Esophagus muscularis mucosa (tissue), 4 donors: Measurements from ENCODE around the gene NAT8.
"Not testable (repeated sequence)": the region's sequence is repeated elsewhere in the genome, so short reads cannot be mapped to it uniquely, and the experiment has no call there.

Source experiments
- CTCF ChIP-seq, 3 experiments: fragments of 200-600 bp in 2 of 3; fragments of 450-650 bp in 1 of 3; sonication (generic) in 2 of 3; IDR thresholded peaks; one replicate each; pipeline ENCODE4 v1.5.1; 2017 to 2019; ENCODE audit warnings: antibody characterized with exemption in 3 of 3, mild to moderate bottlenecking in 2 of 3, moderate library complexity in 1 of 3
- EP300 ChIP-seq: sonication (generic); formaldehyde crosslinking; IDR thresholded peaks from one replicate; pipeline ENCODE4 v1.6.1; 2017; ENCODE audit warnings: antibody characterized with exemption
- POLR2A ChIP-seq: fragments of 450-650 bp; IDR thresholded peaks from one replicate; pipeline ENCODE4 v1.6.1; 2017; ENCODE audit warnings: antibody characterized with exemption, moderate library complexity, mild to moderate bottlenecking, low read depth

GRCh38 chr2:73688494-73688893 lies 46.3 kb upstream of the NAT8 start:
- not testable (repeated sequence) for TF ChIP-seq POLR2A; CTCF (IDR thresholded peaks at IDR 0.05); EP300
